HEK293 (cell line): Measurements from ENCODE around the gene ARV1.

Experiments
- PRDM2 ChIP-seq: fragments of 450-650 bp; formaldehyde crosslinking; IDR thresholded peaks from 2 replicates; pipeline ENCODE4 v1.5.1; 2016; ENCODE audit warnings: missing biosample characterization, missing genetic modification characterization, borderline replicate concordance
- TSHZ1 ChIP-seq: fragments of 450-650 bp; formaldehyde crosslinking; IDR thresholded peaks from 2 replicates; pipeline ENCODE4 v1.5.1; 2016; ENCODE audit warnings: missing biosample characterization, missing genetic modification characterization, borderline replicate concordance
- ZBTB6 ChIP-seq: fragments of 450-650 bp; formaldehyde crosslinking; IDR thresholded peaks from 2 replicates; pipeline ENCODE4 v1.5.1; 2017; ENCODE audit warnings: missing biosample characterization, missing genetic modification characterization
- ZNF114 ChIP-seq: fragments of 450-650 bp; formaldehyde crosslinking; IDR thresholded peaks from 2 replicates; pipeline ENCODE4 v1.5.0; 2017; ENCODE audit warnings: missing biosample characterization, missing genetic modification characterization
- ZNF544 ChIP-seq: fragments of 450-650 bp; formaldehyde crosslinking; IDR thresholded peaks from 2 replicates; pipeline ENCODE4 v1.5.0; 2017; ENCODE audit warnings: missing biosample characterization, missing genetic modification characterization
- ZNF558 ChIP-seq: fragments of 450-650 bp; formaldehyde crosslinking; IDR thresholded peaks from 2 replicates; pipeline ENCODE4 v1.5.1; 2016; ENCODE audit warnings: missing biosample characterization, missing genetic modification characterization
- ZNF624 ChIP-seq: fragments of 450-650 bp; formaldehyde crosslinking; IDR thresholded peaks from 2 replicates; pipeline ENCODE4 v1.5.1; 2017; ENCODE audit warnings: missing biosample characterization, missing genetic modification characterization
- ZSCAN23 ChIP-seq: fragments of 450-650 bp; formaldehyde crosslinking; IDR thresholded peaks from 2 replicates; pipeline ENCODE4 v1.5.1; 2016; ENCODE audit warnings: missing biosample characterization, missing genetic modification characterization
- TF ChIP-seq, protein P1 (sequence below): fragments of 450-650 bp; formaldehyde crosslinking; IDR thresholded peaks from 2 replicates; pipeline ENCODE4 v1.5.1; 2017; ENCODE audit warnings: missing biosample characterization, missing genetic modification characterization
- TF ChIP-seq, protein P2 (sequence below): sonication (generic); formaldehyde crosslinking; IDR thresholded peaks from 2 replicates; pipeline ENCODE4 v1.8.1; 2022; ENCODE audit warnings: mild to moderate bottlenecking, moderate library complexity, missing genetic modification reagents

ARV1 gene

GRCh38 chr1:231049121-231049979, 70.5 kb downstream of the ARV1 start (continued):
- TF ChIP-seq, protein P1, sequence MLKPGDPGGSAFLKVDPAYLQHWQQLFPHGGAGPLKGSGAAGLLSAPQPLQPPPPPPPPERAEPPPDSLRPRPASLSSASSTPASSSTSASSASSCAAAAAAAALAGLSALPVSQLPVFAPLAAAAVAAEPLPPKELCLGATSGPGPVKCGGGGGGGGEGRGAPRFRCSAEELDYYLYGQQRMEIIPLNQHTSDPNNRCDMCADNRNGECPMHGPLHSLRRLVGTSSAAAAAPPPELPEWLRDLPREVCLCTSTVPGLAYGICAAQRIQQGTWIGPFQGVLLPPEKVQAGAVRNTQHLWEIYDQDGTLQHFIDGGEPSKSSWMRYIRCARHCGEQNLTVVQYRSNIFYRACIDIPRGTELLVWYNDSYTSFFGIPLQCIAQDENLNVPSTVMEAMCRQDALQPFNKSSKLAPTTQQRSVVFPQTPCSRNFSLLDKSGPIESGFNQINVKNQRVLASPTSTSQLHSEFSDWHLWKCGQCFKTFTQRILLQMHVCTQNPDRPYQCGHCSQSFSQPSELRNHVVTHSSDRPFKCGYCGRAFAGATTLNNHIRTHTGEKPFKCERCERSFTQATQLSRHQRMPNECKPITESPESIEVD (tag by site-specific recombination), result no peak
- TF ChIP-seq ZNF558 (tag by site-specific recombination) (no peak), ZBTB6 (tag by site-specific recombination) (no peak), ZNF624 (tag by site-specific recombination) (no peak), ZNF544 (no peak), TSHZ1 (tag by site-specific recombination) (no peak), ZNF114 (tag by site-specific recombination) (no peak), ZSCAN23 (tag by site-specific recombination) (no peak), PRDM2 (tag by site-specific recombination) (no peak)
- TF ChIP-seq, protein P2, sequence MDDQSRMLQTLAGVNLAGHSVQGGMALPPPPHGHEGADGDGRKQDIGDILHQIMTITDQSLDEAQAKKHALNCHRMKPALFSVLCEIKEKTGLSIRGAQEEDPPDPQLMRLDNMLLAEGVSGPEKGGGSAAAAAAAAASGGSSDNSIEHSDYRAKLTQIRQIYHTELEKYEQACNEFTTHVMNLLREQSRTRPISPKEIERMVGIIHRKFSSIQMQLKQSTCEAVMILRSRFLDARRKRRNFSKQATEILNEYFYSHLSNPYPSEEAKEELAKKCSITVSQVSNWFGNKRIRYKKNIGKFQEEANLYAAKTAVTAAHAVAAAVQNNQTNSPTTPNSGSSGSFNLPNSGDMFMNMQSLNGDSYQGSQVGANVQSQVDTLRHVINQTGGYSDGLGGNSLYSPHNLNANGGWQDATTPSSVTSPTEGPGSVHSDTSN (CRISPR knock-in tag), result no peak
